ENCODE results near the gene TOR1A. TPM values are rescaled to one million over a fixed set of nuclear protein-coding genes. Genes with fewer than 3 reads are reported as not detected.

TOR1A gene, protein sequence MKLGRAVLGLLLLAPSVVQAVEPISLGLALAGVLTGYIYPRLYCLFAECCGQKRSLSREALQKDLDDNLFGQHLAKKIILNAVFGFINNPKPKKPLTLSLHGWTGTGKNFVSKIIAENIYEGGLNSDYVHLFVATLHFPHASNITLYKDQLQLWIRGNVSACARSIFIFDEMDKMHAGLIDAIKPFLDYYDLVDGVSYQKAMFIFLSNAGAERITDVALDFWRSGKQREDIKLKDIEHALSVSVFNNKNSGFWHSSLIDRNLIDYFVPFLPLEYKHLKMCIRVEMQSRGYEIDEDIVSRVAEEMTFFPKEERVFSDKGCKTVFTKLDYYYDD
- total RNA-seq = 45.3 to 54.3 TPM (median 47.4 TPM) in 3 replicates
- long read RNA-seq, transcript TOR1A-201 (5 exons, 2,076 nt) = major isoform, 130 of 142 reads
- long read RNA-seq, partial matches to known transcripts = 3 of 142 reads
- long read RNA-seq, other reads (novel, unspliced or antisense) = 8 of 142 reads

DNA sequence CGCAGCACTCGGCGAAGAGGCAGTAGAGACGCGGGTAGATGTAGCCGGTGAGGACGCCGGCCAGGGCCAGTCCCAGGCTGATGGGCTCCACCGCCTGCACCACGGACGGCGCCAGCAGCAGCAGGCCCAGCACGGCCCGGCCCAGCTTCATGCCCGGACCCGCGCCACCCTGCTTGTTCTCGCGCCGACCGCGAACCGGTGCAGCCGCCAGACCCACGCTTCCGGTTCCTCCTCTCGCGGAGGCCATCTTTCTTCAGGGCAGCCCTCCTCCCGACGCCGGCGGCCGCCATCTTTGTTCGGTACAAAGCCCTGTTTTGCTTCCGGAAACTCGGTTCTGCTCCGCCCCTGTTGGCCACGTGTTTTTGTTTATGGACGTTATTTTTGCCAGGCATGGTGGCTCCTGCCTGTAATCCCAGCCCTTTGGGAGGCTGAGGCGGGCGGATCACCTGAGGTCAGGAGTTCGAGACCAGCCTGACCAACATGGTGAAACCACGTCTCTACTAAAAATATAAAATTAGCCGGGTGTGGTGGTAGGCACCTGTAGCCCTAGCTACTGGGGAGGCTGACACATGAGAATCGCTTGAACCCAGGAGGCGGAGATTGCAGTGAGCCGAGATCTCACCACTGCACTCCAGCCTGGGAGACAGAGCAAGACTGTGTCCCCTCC lies at the start of gene TOR1A:
TOR1A (minus strand) TSS at position 202 of the 667 bp plus-strand sequence; CDS start at position 151, 51 bp downstream.
- H3K9me3 Mint-ChIP-seq (ENCODE audit: low read depth) = no peaks in the 10 kb centered on the region
- no peaks in the 10 kb centered on the region for H3K27me3 Mint-ChIP-seq (ENCODE audit: low read depth)
- peaks cover 11% of the 10 kb centered on the region for H3K4me1 Mint-ChIP-seq (ENCODE audit: low read depth)
- peak within 1 kb of the TSS; percentile 80 for H3K27ac Mint-ChIP-seq (ENCODE audit: unreplicated experiment)
- H3K36me3 Mint-ChIP-seq (ENCODE audit: low read depth) = peaks cover 6% of the 10 kb centered on the region
- DNase-seq (ENCODE audit: low spot score) = no peak
- TF ChIP-seq, protein P1, sequence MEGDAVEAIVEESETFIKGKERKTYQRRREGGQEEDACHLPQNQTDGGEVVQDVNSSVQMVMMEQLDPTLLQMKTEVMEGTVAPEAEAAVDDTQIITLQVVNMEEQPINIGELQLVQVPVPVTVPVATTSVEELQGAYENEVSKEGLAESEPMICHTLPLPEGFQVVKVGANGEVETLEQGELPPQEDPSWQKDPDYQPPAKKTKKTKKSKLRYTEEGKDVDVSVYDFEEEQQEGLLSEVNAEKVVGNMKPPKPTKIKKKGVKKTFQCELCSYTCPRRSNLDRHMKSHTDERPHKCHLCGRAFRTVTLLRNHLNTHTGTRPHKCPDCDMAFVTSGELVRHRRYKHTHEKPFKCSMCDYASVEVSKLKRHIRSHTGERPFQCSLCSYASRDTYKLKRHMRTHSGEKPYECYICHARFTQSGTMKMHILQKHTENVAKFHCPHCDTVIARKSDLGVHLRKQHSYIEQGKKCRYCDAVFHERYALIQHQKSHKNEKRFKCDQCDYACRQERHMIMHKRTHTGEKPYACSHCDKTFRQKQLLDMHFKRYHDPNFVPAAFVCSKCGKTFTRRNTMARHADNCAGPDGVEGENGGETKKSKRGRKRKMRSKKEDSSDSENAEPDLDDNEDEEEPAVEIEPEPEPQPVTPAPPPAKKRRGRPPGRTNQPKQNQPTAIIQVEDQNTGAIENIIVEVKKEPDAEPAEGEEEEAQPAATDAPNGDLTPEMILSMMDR (IDR thresholded peaks at IDR 0.05) = no peak
- peak within 1 kb of the TSS; percentile 82 for H3K4me3 Mint-ChIP-seq (ENCODE audit: unreplicated experiment)

DNA sequence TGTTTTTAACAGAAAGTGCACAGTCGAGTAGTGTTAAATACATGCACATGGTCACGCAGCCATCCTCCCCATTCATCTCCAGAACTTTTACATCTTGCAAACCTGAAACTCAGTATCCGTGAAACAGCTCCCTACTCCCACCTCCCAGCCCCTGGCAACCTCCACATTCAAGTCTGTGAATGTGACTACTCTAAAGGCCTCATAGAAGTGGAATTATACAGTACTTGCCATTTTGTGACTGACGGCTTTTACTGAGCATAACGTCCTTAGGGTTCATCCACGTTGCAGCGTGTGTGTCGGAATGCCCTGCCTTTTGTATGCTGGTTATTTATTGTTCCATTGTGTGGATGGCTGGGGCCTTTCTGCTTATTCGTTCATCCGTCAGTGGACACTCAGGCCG lies 47.1 kb upstream of the TOR1A start:
- Mint-ChIP-seq H3K4me3 (ENCODE audit: unreplicated experiment) (no peak overlapping the region), H3K36me3 (ENCODE audit: low read depth) (peaks cover 19% of the 10 kb centered on the region), H3K27me3 (ENCODE audit: low read depth) (no peaks in the 10 kb centered on the region), H3K27ac (ENCODE audit: unreplicated experiment) (no peak overlapping the region), H3K4me1 (ENCODE audit: low read depth) (no peaks in the 10 kb centered on the region), H3K9me3 (ENCODE audit: low read depth) (no peaks in the 10 kb centered on the region)
- TF ChIP-seq, protein P1 (IDR thresholded peaks at IDR 0.05) = no peak
- DNase-seq (ENCODE audit: low spot score) = no peak

DNA sequence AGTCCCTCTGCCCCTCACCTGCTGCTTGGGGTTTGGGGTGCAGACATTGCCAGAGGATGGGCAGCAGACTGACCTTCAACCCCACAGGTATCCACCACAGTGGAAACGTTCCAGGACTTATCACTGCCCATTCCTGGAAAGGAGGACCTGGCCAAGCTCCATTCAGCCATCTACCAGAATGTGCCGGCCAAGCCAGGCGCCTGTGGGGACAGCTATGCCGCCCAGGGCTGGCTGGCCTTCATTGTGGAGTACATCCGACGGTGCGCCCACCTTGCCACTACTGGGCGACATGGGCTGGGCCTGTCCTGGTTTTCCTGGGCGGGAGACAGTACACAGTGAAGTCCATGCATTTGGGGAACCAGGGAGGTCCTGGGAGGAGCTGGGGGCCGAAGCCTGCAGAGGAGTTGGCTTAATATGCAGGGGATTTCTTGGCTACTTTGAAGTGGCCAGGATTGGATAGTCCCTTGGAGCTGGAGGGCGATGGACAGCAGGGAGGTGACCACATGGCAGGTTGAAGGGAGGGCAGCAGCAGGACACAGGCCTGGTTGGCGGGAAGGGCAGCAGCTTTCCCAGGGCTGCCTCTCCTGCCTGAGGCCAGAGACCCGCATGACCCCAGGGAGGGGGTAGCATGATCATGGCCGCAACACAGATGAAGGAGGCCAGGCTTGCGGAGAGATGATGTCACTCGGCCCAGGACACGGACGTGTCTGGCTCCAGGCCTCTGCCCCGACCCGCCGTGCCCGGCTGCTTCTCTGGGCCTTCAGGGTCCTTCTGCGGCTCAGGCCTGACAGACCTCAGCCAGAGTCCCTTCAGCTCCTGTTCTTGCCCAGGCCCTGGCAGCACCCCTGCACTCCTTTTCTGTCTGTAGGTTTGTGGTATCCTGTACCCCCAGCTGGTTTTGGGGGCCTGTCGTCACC lies 45.9 kb upstream of the TOR1A start:
- H3K9me3 Mint-ChIP-seq (ENCODE audit: low read depth) = no peaks in the 10 kb centered on the region
- TF ChIP-seq, protein P1 (IDR thresholded peaks at IDR 0.05) = no peak
- no peak for DNase-seq (ENCODE audit: low spot score)

DNA sequence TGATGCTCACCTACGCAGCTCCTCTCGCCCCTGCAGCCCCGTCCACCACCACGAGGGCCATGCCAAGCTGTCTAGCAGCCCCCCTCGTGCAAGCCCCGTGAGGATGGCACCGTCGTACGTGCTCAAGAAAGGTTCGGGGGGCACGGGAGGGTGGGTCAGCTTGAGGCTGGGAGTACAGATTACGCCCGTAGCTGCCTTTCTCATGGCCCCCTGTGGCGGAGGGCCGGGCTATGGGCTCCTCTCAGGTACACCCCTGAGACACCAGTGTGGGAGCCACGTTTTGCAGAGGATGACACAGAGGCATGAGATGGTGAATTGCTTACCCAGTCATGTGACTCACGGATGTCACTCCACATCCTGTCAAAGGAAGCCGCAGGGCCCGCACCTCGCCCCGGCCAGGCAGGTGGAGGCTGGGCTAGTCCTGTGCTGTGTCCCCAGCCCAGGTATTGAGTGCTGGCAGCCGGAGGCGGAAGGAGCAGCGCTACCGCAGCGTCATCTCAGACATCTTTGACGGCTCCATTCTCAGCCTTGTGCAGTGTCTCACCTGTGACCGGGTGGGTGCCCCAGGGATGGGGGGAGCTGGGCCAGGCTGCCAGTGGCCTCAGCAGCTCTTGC lies 45.0 kb upstream of the TOR1A start:
- DNase-seq (ENCODE audit: low spot score) = no peak
- Mint-ChIP-seq H3K4me3 (ENCODE audit: unreplicated experiment) (no peak overlapping the region), H3K36me3 (ENCODE audit: low read depth) (peaks cover 19% of the 10 kb centered on the region), H3K4me1 (ENCODE audit: low read depth) (no peaks in the 10 kb centered on the region), H3K27ac (ENCODE audit: unreplicated experiment) (no peak overlapping the region), H3K27me3 (ENCODE audit: low read depth) (no peaks in the 10 kb centered on the region), H3K9me3 (ENCODE audit: low read depth) (no peaks in the 10 kb centered on the region)
- TF ChIP-seq, protein P1 (IDR thresholded peaks at IDR 0.05) = no peak

More for the DNA sequence above, 45.9 kb upstream of the TOR1A start:
- peaks cover 22% of the 10 kb centered on the region for H3K36me3 Mint-ChIP-seq (ENCODE audit: low read depth)
- H3K27ac Mint-ChIP-seq (ENCODE audit: unreplicated experiment) = no peak overlapping the region
- no peaks in the 10 kb centered on the region for H3K4me1 Mint-ChIP-seq (ENCODE audit: low read depth)
- no peaks in the 10 kb centered on the region for H3K27me3 Mint-ChIP-seq (ENCODE audit: low read depth)
- no peak overlapping the region for H3K4me3 Mint-ChIP-seq (ENCODE audit: unreplicated experiment)
